Lower leg skin (tissue), 3 donors: Measurements from ENCODE around the gene SLC2A5.

ENCODE experiments used
- POLR2A ChIP-seq, 2 donors: fragments of 450-650 bp; IDR thresholded peaks; one replicate each; pipeline ENCODE4 v1.6.1; 2016 to 2017; ENCODE audit warnings: antibody characterized with exemption in 2 of 2, mild to moderate bottlenecking in 1 of 2, moderate library complexity in 1 of 2
- TF ChIP-seq, protein P1 (sequence below), 3 donors: fragments of 450-650 bp; IDR thresholded peaks; one replicate each; pipeline ENCODE4 v1.5.1; 2016; ENCODE audit warnings: antibody characterized with exemption in 3 of 3, mild to moderate bottlenecking in 3 of 3, moderate library complexity in 2 of 3

DNA sequence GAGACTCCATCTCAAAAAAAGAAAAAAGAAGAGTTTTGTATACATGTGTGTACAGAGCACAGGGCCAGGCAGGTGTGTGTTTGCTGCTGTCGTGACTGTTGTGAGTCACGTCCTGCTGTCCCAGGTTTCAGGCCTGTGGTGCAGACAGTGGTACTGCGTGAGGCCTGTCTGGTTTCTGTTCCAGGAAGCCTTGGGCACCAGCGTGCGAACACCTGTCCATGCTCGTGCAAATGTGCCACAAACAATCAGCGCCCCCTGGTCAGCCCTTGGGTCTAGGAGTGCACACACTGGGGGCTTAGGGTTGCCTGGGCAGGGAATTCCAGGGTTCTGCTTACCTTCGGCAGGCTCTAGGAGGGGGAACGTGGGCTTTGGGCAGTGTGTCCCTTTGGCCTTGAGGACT is 42.5 kb upstream of the SLC2A5 start:
- TF ChIP-seq, protein P1, sequence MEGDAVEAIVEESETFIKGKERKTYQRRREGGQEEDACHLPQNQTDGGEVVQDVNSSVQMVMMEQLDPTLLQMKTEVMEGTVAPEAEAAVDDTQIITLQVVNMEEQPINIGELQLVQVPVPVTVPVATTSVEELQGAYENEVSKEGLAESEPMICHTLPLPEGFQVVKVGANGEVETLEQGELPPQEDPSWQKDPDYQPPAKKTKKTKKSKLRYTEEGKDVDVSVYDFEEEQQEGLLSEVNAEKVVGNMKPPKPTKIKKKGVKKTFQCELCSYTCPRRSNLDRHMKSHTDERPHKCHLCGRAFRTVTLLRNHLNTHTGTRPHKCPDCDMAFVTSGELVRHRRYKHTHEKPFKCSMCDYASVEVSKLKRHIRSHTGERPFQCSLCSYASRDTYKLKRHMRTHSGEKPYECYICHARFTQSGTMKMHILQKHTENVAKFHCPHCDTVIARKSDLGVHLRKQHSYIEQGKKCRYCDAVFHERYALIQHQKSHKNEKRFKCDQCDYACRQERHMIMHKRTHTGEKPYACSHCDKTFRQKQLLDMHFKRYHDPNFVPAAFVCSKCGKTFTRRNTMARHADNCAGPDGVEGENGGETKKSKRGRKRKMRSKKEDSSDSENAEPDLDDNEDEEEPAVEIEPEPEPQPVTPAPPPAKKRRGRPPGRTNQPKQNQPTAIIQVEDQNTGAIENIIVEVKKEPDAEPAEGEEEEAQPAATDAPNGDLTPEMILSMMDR (IDR thresholded peaks at IDR 0.05), result no peak
- TF ChIP-seq POLR2A (IDR thresholded peaks at IDR 0.05), result no peak
